ENCODE measurements around the gene ZNF827.

ZNF827 gene

GRCh38 chr4:145732895-145733880 lies 205.4 kb downstream of the ZNF827 start (continued):
- TF ChIP-seq ZBTB44 (tag by site-specific recombination; IDR thresholded peaks at IDR 0.05), result no peak
- no peak for TF ChIP-seq ZNF248 (tag by site-specific recombination; IDR thresholded peaks at IDR 0.05)
- no peak for TF ChIP-seq GLI4 (tag by site-specific recombination; IDR thresholded peaks at IDR 0.05)
- TF ChIP-seq ZBTB48 (tag by site-specific recombination; IDR thresholded peaks at IDR 0.05), result no peak
- no peak for TF ChIP-seq ZNF433 (tag by site-specific recombination; IDR thresholded peaks at IDR 0.05; ENCODE audit: low read depth)
- TF ChIP-seq ZNF311 (tag by site-specific recombination; IDR thresholded peaks at IDR 0.05; ENCODE audit: borderline replicate concordance), result no peak
- no peak for TF ChIP-seq ZNF214 (tag by site-specific recombination; IDR thresholded peaks at IDR 0.05; ENCODE audit: borderline replicate concordance)
- no peak for TF ChIP-seq ZNF629 (tag by site-specific recombination; IDR thresholded peaks at IDR 0.05)
- no peak for TF ChIP-seq ZNF701 (tag by site-specific recombination; IDR thresholded peaks at IDR 0.05)
- peak; percentile 58; the same call in 1 of the 2 replicates for TF ChIP-seq SP7 (tag by site-specific recombination; IDR thresholded peaks at IDR 0.05)
- TF ChIP-seq KLF10 (tag by site-specific recombination; IDR thresholded peaks at IDR 0.05), result 0 out of 2 replicates have a peak, but pooled peaks have one; percentile 63
- no peak for TF ChIP-seq ZNF155 (tag by site-specific recombination; IDR thresholded peaks at IDR 0.05)
- 0 out of 2 replicates have a peak, but pooled peaks have one; percentile 41 for TF ChIP-seq ZNF843 (tag by site-specific recombination; IDR thresholded peaks at IDR 0.05)
- TF ChIP-seq ZNF549 (tag by site-specific recombination; IDR thresholded peaks at IDR 0.05), result no peak
- peak; percentile 77 for TF ChIP-seq SP2 (tag by site-specific recombination; IDR thresholded peaks at IDR 0.05)
- no peak for TF ChIP-seq ZNF473 (tag by site-specific recombination; IDR thresholded peaks at IDR 0.05)
- no peak for TF ChIP-seq ZNF146 (tag by site-specific recombination; IDR thresholded peaks at IDR 0.05)
- TF ChIP-seq ZFP37 (tag by site-specific recombination; IDR thresholded peaks at IDR 0.05), result no peak
- no peak for TF ChIP-seq KLF16 (tag by site-specific recombination; IDR thresholded peaks at IDR 0.05)
- TF ChIP-seq, protein P1, sequence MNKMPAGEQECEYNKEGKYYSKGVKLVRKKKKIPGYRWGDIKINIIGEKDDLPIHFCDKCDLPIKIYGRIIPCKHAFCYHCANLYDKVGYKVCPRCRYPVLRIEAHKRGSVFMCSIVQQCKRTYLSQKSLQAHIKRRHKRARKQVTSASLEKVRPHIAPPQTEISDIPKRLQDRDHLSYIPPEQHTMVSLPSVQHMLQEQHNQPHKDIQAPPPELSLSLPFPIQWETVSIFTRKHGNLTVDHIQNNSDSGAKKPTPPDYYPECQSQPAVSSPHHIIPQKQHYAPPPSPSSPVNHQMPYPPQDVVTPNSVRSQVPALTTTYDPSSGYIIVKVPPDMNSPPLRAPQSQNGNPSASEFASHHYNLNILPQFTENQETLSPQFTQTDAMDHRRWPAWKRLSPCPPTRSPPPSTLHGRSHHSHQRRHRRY (tag by site-specific recombination; IDR thresholded peaks at IDR 0.05), result no peak
- TF ChIP-seq ZNF514 (tag by site-specific recombination; IDR thresholded peaks at IDR 0.05), result no peak
- TF ChIP-seq SCRT2 (tag by site-specific recombination; IDR thresholded peaks at IDR 0.05), result no peak
- peak; percentile 87 for TF ChIP-seq ZXDB (tag by site-specific recombination; IDR thresholded peaks at IDR 0.05)
- TF ChIP-seq, protein P2, sequence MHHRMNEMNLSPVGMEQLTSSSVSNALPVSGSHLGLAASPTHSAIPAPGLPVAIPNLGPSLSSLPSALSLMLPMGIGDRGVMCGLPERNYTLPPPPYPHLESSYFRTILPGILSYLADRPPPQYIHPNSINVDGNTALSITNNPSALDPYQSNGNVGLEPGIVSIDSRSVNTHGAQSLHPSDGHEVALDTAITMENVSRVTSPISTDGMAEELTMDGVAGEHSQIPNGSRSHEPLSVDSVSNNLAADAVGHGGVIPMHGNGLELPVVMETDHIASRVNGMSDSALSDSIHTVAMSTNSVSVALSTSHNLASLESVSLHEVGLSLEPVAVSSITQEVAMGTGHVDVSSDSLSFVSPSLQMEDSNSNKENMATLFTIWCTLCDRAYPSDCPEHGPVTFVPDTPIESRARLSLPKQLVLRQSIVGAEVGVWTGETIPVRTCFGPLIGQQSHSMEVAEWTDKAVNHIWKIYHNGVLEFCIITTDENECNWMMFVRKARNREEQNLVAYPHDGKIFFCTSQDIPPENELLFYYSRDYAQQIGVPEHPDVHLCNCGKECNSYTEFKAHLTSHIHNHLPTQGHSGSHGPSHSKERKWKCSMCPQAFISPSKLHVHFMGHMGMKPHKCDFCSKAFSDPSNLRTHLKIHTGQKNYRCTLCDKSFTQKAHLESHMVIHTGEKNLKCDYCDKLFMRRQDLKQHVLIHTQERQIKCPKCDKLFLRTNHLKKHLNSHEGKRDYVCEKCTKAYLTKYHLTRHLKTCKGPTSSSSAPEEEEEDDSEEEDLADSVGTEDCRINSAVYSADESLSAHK (tag by site-specific recombination; IDR thresholded peaks at IDR 0.05), result no peak
- no peak for TF ChIP-seq ZBTB10 (tag by site-specific recombination; IDR thresholded peaks at IDR 0.05)
- TF ChIP-seq ZNF692 (tag by site-specific recombination; IDR thresholded peaks at IDR 0.05), result 0 out of 2 replicates have a peak, but pooled peaks have one; percentile 54
- TF ChIP-seq YY2 (tag by site-specific recombination; IDR thresholded peaks at IDR 0.05), result no peak
- TF ChIP-seq ZNF394 (tag by site-specific recombination; IDR thresholded peaks at IDR 0.05; ENCODE audit: borderline replicate concordance), result 0 out of 2 replicates have a peak, but pooled peaks have one; percentile 17
- no peak for TF ChIP-seq ZNF354C (tag by site-specific recombination; IDR thresholded peaks at IDR 0.05; ENCODE audit: borderline replicate concordance, low read depth)
- no peak for TF ChIP-seq KLF7 (tag by site-specific recombination; IDR thresholded peaks at IDR 0.05; ENCODE audit: borderline replicate concordance)
- no peak for TF ChIP-seq ZNF157 (tag by site-specific recombination; IDR thresholded peaks at IDR 0.05)

Data from HEK293 (cell line).